Upper lobe of left lung (tissue), 6 donors: Measurements from ENCODE around the gene ASCC3. TPM values are rescaled to one million over a fixed set of nuclear protein-coding genes. Genes with fewer than 3 reads are reported as not detected.

Experiments used
- ATAC-seq, 2 donors: fragments of 200-7000 bp; cut with Tn5 transposase; one replicate each; pipeline ENCODE4 v1.9.1; 2022; ENCODE audit warnings: mild to moderate bottlenecking in 2 of 2, moderate library complexity in 2 of 2; ENCODE audit not compliant: low FRiP score in 2 of 2
- DNase-seq, 2 donors: peaks; one replicate each; pipeline ENCODE4 v3.0.0-alpha.2; 2019 to 2020
- H3K27ac ChIP-seq, 4 donors: fragments of 200-600 bp; sonication (generic); one replicate each; pipeline ENCODE4 v1.5.1; 2016 to 2019
- H3K27me3 ChIP-seq, 4 donors: fragments of 200-600 bp; sonication (generic); one replicate each; pipeline ENCODE4 v1.5.1; 2017 to 2019
- H3K36me3 ChIP-seq, 4 donors: fragments of 200-600 bp; sonication (generic); one replicate each; pipeline ENCODE4 v1.5.1; 2016 to 2019
- H3K4me1 ChIP-seq, 4 donors: fragments of 200-600 bp; sonication (generic); one replicate each; pipeline ENCODE4 v1.5.1; 2018 to 2019
- H3K4me3 ChIP-seq, 4 donors: fragments of 200-600 bp; sonication (generic); one replicate each; pipeline ENCODE4 v1.5.1; 2017 to 2019; ENCODE audit warnings: mild to moderate bottlenecking in 2 of 4, moderate library complexity in 1 of 4
- H3K9me3 ChIP-seq, 4 donors: fragments of 200-600 bp; sonication (generic); one replicate each; pipeline ENCODE4 v1.5.1; 2018 to 2019
- CTCF ChIP-seq, 6 experiments: fragments of 450-650 bp in 4 of 6; fragments of 200-600 bp in 2 of 6; sonication (generic) in 2 of 6; IDR thresholded peaks; one replicate each; pipeline ENCODE4 v1.5.1; 2016 to 2019; ENCODE audit warnings: antibody characterized with exemption in 6 of 6
- EP300 ChIP-seq, 4 donors: sonication (generic); formaldehyde crosslinking; IDR thresholded peaks; one replicate each; pipeline ENCODE4 v1.5.1; 2017; ENCODE audit warnings: antibody characterized with exemption in 4 of 4, control low read depth in 2 of 4
- POLR2A ChIP-seq, 4 donors: fragments of 450-650 bp; IDR thresholded peaks; one replicate each; pipeline ENCODE4 v1.5.1; 2016 to 2017; ENCODE audit warnings: antibody characterized with exemption in 4 of 4, mild to moderate bottlenecking in 2 of 4
- POLR2AphosphoS5 ChIP-seq, 2 donors: sonication (generic); formaldehyde crosslinking; IDR thresholded peaks; one replicate each; pipeline ENCODE4 v1.5.1; 2017; ENCODE audit warnings: antibody characterized with exemption in 2 of 2
- WGBS, 2 donors: methylation state at CpG; one replicate each; pipeline ENCODE4 v1.1.5; 2017 to 2018; 5-methylcytosine and 5-hydroxymethylcytosine counted together
- total RNA-seq, 6 donors: library from RNA; depleted of rRNA in 4 of 6; stranded (reverse); fragments of >200 nt in 4 of 6; gene quantifications; one replicate each; pipeline versions ENCODE4 v1.1.0 to v1.2.1, GENCODE V29; 2016 to 2021
- donor health status: DM: no; HTN: no; CAD: no; lungs with moderate emphysema.
- donor health status: DM: no; HTN: yes; CAD: no; lungs with severe emphysema.

ASCC3 gene
- total RNA-seq, 6 donors from 2014 or later: 18.4 to 52.2 (median 33.9) TPM

- H3K36me3 ChIP-seq: no peaks in the 10 kb centered on the region
- no peaks in the 10 kb centered on the region for H3K9me3 ChIP-seq
- no peak for DNase-seq
- H3K27ac ChIP-seq: no peak overlapping the region
- no peaks in the 10 kb centered on the region for H3K27me3 ChIP-seq
- ATAC-seq: no peak
- no peak for TF ChIP-seq CTCF (IDR thresholded peaks at IDR 0.05)
- 89 to 95% methylated on average over 2 of the region's 2 CpGs for WGBS, 2 donors
- no peak overlapping the region for H3K4me3 ChIP-seq
- peaks cover 10 to 18% (median 13%) of the 10 kb centered on the region in 4 donors for H3K4me1 ChIP-seq
Measured at GRCh38 chr6:100879317-100879716, 1.8 kb downstream of the ASCC3 start.

DNA sequence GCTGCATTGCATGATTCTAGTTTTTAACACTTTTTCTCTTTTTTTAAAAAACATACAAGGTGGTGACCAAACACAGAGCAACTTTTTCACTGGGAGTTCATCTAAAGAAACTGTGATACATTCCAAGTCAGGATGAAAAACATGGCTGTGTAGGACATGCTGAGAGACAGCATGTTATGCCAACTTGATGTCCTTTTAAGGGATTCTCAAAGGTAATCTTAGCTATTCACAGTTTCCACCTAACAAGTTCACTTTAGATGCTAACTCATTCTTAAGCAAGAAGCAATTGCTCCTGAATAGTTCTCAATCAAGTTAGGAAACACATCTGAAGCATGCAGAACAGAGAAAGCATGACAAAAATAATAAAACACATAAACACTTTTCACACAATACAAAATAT is 3.3 kb downstream of the ASCC3 start:
- no peak for DNase-seq
- Histone ChIP-seq H3K4me1 (peaks cover 10 to 18% (median 13%) of the 10 kb centered on the region in 4 donors), H3K27ac (no peak overlapping the region), H3K36me3 (no peaks in the 10 kb centered on the region), H3K27me3 (no peaks in the 10 kb centered on the region), H3K4me3 (no peak overlapping the region), H3K9me3 (no peaks in the 10 kb centered on the region)
- no peak for ATAC-seq
- TF ChIP-seq POLR2AphosphoS5 (IDR thresholded peaks at IDR 0.05): no peak
- TF ChIP-seq CTCF (IDR thresholded peaks at IDR 0.05): no peak
- TF ChIP-seq EP300 (IDR thresholded peaks at IDR 0.05): no peak
- no peak for TF ChIP-seq POLR2A (IDR thresholded peaks at IDR 0.05)

GRCh38 chr6:100876251-100876650 is 4.9 kb downstream of the ASCC3 start:
- TF ChIP-seq EP300 (IDR thresholded peaks at IDR 0.05): no peak
- TF ChIP-seq POLR2A (IDR thresholded peaks at IDR 0.05): no peak
- TF ChIP-seq CTCF (IDR thresholded peaks at IDR 0.05): no peak
- no peak for TF ChIP-seq POLR2AphosphoS5 (IDR thresholded peaks at IDR 0.05)
- H3K27me3 ChIP-seq: no peaks in the 10 kb centered on the region
- no peaks in the 10 kb centered on the region for H3K9me3 ChIP-seq
- no peak overlapping the region for H3K4me3 ChIP-seq
- H3K4me1 ChIP-seq: peaks cover 7 to 15% (median 12%) of the 10 kb centered on the region in 4 donors
- DNase-seq (no peak), ATAC-seq (no peak)
- H3K27ac ChIP-seq: no peak overlapping the region
- H3K36me3 ChIP-seq: no peaks in the 10 kb centered on the region

DNA sequence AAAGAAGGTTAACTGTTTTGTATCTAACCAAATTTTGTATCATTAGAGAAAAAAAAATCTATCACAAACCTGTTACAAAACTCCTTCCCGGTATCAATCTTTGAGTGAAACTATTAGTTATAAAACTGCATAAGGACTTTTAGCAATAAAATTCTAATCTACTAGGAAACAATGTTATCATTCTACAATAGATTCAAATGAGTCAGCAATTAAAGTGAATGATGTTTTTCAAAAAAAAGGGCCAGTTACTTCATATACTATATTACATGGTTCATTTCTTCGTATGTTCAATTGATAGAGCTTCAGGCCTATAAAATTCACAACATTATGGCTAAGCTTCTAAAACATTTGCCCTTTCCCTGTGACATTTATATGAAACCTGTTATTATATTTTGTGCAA is 15.6 kb downstream of the ASCC3 start:
- DNase-seq (no peak), ATAC-seq (no peak)
- Histone ChIP-seq H3K27ac (no peak overlapping the region), H3K27me3 (no peaks in the 10 kb centered on the region), H3K4me1 (no peaks in the 10 kb centered on the region), H3K36me3 (peaks cover 0 to 47% (median 10%) of the 10 kb centered on the region in 4 donors), H3K9me3 (no peaks in the 10 kb centered on the region), H3K4me3 (no peak overlapping the region)
- no peak for TF ChIP-seq POLR2AphosphoS5 (IDR thresholded peaks at IDR 0.05)
- TF ChIP-seq POLR2A (IDR thresholded peaks at IDR 0.05): no peak
- TF ChIP-seq CTCF (IDR thresholded peaks at IDR 0.05): no peak
- TF ChIP-seq EP300 (IDR thresholded peaks at IDR 0.05): no peak
- WGBS, 2 donors: 95 to 99% methylated on average over 2 of the region's 2 CpGs

DNA sequence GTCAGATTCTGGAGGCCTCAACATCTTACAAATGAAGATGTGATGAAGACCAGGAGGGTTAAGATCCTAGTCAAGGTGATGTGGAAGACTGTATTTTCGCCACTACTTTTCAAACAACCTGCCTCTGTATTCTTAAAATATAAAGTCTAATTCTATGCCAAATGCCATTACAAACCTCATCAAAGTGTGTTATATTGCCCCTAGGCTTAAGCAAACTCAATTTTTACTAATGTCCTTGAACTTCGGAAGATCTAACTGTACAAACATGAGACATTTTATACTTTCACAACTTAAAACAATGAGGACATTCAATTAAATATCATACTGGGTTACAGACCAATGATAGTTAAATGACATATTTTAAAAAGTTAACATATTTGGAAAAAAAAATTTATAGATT is 19.1 kb downstream of the ASCC3 start:
- 95 to 97% methylated on average over 2 of the region's 2 CpGs for WGBS, 2 donors
- no peak for ATAC-seq

More for the DNA sequence above, 19.1 kb downstream of the ASCC3 start:
- Histone ChIP-seq H3K4me1 (no peaks in the 10 kb centered on the region), H3K27me3 (no peaks in the 10 kb centered on the region), H3K4me3 (no peak overlapping the region), H3K27ac (no peak overlapping the region), H3K9me3 (no peaks in the 10 kb centered on the region), H3K36me3 (peaks cover 0 to 43% (median 8%) of the 10 kb centered on the region in 4 donors)
- no peak for DNase-seq
- TF ChIP-seq POLR2A (IDR thresholded peaks at IDR 0.05) (no peak), EP300 (IDR thresholded peaks at IDR 0.05) (no peak), CTCF (IDR thresholded peaks at IDR 0.05) (no peak), POLR2AphosphoS5 (IDR thresholded peaks at IDR 0.05) (no peak)
